Smooth muscle cell (in vitro differentiated cells): Measurements from ENCODE around the gene DMC1. TPM values are rescaled to one million over a fixed set of nuclear protein-coding genes. Genes with fewer than 3 reads are reported as not detected.

Source experiments
- DNase-seq: peaks from one replicate; lab custom pipeline; 2025; ENCODE audit not compliant: unreplicated experiment; lab: John Stamatoyannopoulos, UW
- H2AFZ ChIP-seq: fragments of 200-600 bp; sonication (generic); 2 replicates; pipeline ENCODE4 v1.6.0; 2016; ENCODE audit warnings: antibody characterized with exemption, low read depth, mild to moderate bottlenecking
- H3F3A ChIP-seq: fragments of 200-600 bp; sonication (generic); 2 replicates; pipeline ENCODE4 v1.6.0; 2017; ENCODE audit warnings: antibody characterized with exemption, low read depth
- H3K27ac ChIP-seq: fragments of 200-600 bp; sonication (generic); 2 replicates; pipeline ENCODE4 v1.5.1; 2016; ENCODE audit warnings: low read depth, mild to moderate bottlenecking
- H3K27me3 ChIP-seq: fragments of 200-600 bp; sonication (generic); 2 replicates; pipeline ENCODE4 v1.6.1; 2016; ENCODE audit warnings: low read depth, mild to moderate bottlenecking
- H3K36me3 ChIP-seq: fragments of 200-600 bp; sonication (generic); 2 replicates; pipeline ENCODE4 v1.5.1; 2016; ENCODE audit warnings: low read depth
- H3K4me1 ChIP-seq: fragments of 200-600 bp; sonication (generic); 2 replicates; pipeline ENCODE4 v1.5.1; 2016; ENCODE audit warnings: low read depth
- H3K4me2 ChIP-seq: fragments of 200-600 bp; sonication (generic); 2 replicates; pipeline ENCODE4 v1.6.0; 2016; ENCODE audit warnings: mild to moderate bottlenecking
- H3K4me3 ChIP-seq: fragments of 200-600 bp; sonication (generic); 2 replicates; pipeline ENCODE4 v1.5.1; 2016; ENCODE audit warnings: mild to moderate bottlenecking
- H3K79me2 ChIP-seq: fragments of 200-600 bp; sonication (generic); 2 replicates; pipeline ENCODE4 v1.6.0; 2016; ENCODE audit warnings: low read depth, mild to moderate bottlenecking
- H3K9ac ChIP-seq: fragments of 200-600 bp; sonication (generic); 2 replicates; pipeline ENCODE4 v1.6.0; 2016; ENCODE audit warnings: low read depth
- H3K9me3 ChIP-seq: fragments of 200-600 bp; sonication (generic); replicated peaks from 2 replicates; pipeline ENCODE4 v1.5.1; 2016; ENCODE audit warnings: low read depth
- H4K20me1 ChIP-seq: fragments of 200-600 bp; sonication (generic); 2 replicates; pipeline ENCODE4 v1.6.0; 2016; ENCODE audit warnings: low read depth
- WGBS: methylation state at CpG from one replicate; pipeline ENCODE4 v1.1.7; 2016; ENCODE audit warnings: low lambda C conversion rate; 5-methylcytosine and 5-hydroxymethylcytosine counted together
- polyA plus RNA-seq: library from polyadenylated mRNA; unstranded; fragments of >200 nt; fragmentation: Nextera tagmentation; extraction: Ambion mirVana; gene quantifications from 2 replicates; pipeline ENCODE4 v1.2.1, GENCODE V29; 2016
- total RNA-seq: library from RNA; depleted of rRNA; stranded (reverse); fragments of >200 nt; gene quantifications from 2 replicates; pipeline ENCODE4 v1.2.3, GENCODE V29; 2014
- TF ChIP-seq, protein P1 (sequence below): fragments of 200-600 bp; sonication (generic); IDR thresholded peaks from 2 replicates; pipeline ENCODE4 v1.5.1; 2017; ENCODE audit warnings: borderline replicate concordance, mild to moderate bottlenecking, antibody characterized with exemption; ENCODE audit not compliant: insufficient read depth, poor library complexity, severe bottlenecking

The DMC1 gene
- total and polyA plus RNA-seq, 2 experiments from 2014 or later: 0.81 to 1.1 TPM

DNA sequence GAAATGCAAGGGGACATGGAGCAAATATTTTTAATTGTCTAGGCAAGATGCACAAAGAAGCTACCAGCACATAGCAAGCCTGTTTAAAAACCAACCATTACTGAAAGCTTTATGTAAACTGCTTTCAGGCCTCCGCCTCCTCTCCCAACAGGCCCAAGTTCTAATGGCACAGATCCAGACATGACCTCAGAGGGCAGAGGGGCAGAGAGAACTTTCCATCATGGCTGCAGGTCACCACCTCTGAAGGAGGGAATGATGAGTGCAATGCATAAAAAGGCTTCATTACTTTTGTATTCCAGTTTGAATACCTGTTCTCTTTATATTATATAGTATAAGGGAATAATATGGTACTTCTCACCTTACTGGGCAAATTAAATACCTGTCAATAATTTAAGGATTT lies 79.1 kb downstream of the DMC1 start:
- Histone ChIP-seq H3K27ac (peak overlapping the region; percentile 75), H3F3A (peaks cover 80% of the 10 kb centered on the region), H3K27me3 (no peaks in the 10 kb centered on the region), H3K4me1 (no peaks in the 10 kb centered on the region), H4K20me1 (peaks cover 100% of the 10 kb centered on the region), H2AFZ (no peak overlapping the region), H3K36me3 (peaks cover 35% of the 10 kb centered on the region), H3K9ac (no peak overlapping the region), H3K4me3 (no peak overlapping the region), H3K4me2 (no peak overlapping the region), H3K9me3 (no peaks in the 10 kb centered on the region), H3K79me2 (peaks cover 53% of the 10 kb centered on the region)
- WGBS: 86% methylated on average over 1 of the region's 1 CpG
- no peak for DNase-seq
- TF ChIP-seq, protein P1, sequence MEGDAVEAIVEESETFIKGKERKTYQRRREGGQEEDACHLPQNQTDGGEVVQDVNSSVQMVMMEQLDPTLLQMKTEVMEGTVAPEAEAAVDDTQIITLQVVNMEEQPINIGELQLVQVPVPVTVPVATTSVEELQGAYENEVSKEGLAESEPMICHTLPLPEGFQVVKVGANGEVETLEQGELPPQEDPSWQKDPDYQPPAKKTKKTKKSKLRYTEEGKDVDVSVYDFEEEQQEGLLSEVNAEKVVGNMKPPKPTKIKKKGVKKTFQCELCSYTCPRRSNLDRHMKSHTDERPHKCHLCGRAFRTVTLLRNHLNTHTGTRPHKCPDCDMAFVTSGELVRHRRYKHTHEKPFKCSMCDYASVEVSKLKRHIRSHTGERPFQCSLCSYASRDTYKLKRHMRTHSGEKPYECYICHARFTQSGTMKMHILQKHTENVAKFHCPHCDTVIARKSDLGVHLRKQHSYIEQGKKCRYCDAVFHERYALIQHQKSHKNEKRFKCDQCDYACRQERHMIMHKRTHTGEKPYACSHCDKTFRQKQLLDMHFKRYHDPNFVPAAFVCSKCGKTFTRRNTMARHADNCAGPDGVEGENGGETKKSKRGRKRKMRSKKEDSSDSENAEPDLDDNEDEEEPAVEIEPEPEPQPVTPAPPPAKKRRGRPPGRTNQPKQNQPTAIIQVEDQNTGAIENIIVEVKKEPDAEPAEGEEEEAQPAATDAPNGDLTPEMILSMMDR: no peak

DNA sequence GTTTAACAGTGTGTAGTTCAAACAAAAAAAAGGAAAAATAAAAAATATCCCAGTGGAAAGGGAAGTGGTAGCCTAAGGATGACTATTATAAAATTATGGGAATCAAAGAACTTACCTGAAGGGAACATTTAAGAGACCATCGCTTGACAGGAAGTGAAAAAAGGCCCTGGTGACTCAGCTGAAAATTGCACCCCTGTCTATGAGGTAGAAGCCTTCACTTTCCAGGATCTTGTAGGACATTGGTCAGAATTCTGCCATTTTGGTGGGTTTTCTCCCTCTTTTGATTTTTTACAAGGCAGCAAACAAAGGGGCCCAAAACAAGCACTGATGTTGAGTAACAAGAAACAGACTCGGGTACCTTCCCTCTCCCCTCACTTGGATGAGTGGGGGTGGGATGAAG lies 79.5 kb downstream of the DMC1 start:
- Histone ChIP-seq H2AFZ (no peak overlapping the region), H3K79me2 (peaks cover 49% of the 10 kb centered on the region), H3K4me3 (no peak overlapping the region), H3K9me3 (no peaks in the 10 kb centered on the region), H4K20me1 (peaks cover 98% of the 10 kb centered on the region), H3K36me3 (peaks cover 31% of the 10 kb centered on the region), H3F3A (peaks cover 79% of the 10 kb centered on the region), H3K27me3 (no peaks in the 10 kb centered on the region), H3K4me1 (no peaks in the 10 kb centered on the region), H3K27ac (peak overlapping the region; percentile 75), H3K4me2 (no peak overlapping the region), H3K9ac (no peak overlapping the region)
- no peak for DNase-seq
- 85% methylated on average over 2 of the region's 2 CpGs for WGBS
- TF ChIP-seq, protein P1: no peak

DNA sequence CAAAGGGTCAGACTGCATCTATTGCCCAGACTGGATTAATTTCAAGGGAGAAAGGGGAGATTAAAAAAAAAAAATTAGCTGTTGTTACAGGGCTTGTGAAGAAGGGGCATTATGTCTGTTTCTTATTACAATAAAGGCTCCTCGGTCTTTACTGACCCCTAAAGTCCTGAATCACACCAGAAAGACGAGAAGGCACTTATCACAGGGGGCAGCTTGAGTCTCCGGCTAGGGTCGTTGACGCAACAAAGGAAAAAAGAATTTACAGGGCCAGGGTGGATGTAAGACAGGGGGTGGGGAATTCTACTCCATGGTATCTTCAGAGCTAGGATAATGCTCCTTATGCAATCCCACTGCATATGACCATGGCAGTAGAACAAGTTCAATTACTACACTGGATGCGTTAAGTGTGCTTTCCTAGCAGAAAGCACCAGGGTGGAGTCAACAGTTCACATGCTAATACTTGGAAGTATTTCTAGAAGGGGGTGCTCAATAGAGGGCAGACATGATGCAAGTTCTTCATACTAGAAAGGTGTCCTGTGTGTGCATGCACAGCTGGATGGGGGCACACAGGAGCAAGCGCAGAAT lies 80.3 kb downstream of the DMC1 start:
- Histone ChIP-seq H3K79me2 (peaks cover 42% of the 10 kb centered on the region), H3K9ac (no peak overlapping the region), H3K4me3 (no peak overlapping the region), H3K4me1 (no peaks in the 10 kb centered on the region), H2AFZ (no peak overlapping the region), H3K4me2 (no peak overlapping the region), H3K9me3 (no peaks in the 10 kb centered on the region), H3K36me3 (peaks cover 33% of the 10 kb centered on the region), H4K20me1 (peaks cover 97% of the 10 kb centered on the region), H3K27me3 (no peaks in the 10 kb centered on the region), H3F3A (peaks cover 81% of the 10 kb centered on the region), H3K27ac (peak overlapping the region; percentile 75)
- WGBS: 82% methylated on average over 7 of the region's 7 CpGs
- DNase-seq: no peak
- TF ChIP-seq, protein P1: no peak

DNA sequence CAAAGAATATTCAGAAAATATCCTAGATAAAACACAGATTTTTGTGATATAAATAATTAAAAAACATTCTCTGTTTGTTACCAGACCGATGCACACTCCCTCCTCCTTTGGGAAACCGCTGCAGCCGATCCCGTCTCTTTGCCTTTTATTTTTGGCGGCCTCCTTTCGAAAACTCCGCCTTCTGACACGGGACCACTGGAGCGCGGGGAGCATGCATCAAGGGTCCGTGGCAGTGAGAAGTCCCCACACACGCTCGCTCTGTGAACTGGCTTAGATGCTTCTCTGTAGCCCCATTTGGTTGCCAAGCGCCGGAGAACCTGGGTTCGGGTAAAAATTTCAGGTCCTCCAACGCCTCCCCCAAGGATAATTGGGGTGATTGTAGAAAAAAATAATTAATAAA lies 80.8 kb downstream of the DMC1 start:
- TF ChIP-seq, protein P1: no peak
- no peak overlapping the region for H3K4me3 ChIP-seq
- peak overlapping the region; percentile 75 for H3K27ac ChIP-seq
- H3K4me1 ChIP-seq: no peaks in the 10 kb centered on the region
- peaks cover 79% of the 10 kb centered on the region for H3F3A ChIP-seq
- peaks cover 97% of the 10 kb centered on the region for H4K20me1 ChIP-seq
- H3K27me3 ChIP-seq: no peaks in the 10 kb centered on the region
- DNase-seq: no peak
- H3K9me3 ChIP-seq: no peaks in the 10 kb centered on the region
- peaks cover 37% of the 10 kb centered on the region for H3K79me2 ChIP-seq
- 96% methylated on average over 17 of the region's 17 CpGs for WGBS
- H3K4me2 ChIP-seq: no peak overlapping the region
- no peak overlapping the region for H3K9ac ChIP-seq
- H2AFZ ChIP-seq: no peak overlapping the region
- peaks cover 31% of the 10 kb centered on the region for H3K36me3 ChIP-seq
